HG03025 (cell line): ENCODE results near the gene MEGF11.

Experiments
- ATAC-seq: cut with Tn5 transposase; IDR thresholded peaks from one replicate; pipeline ENCODE4 v1.9.1; 2021; ENCODE audit warnings: mild to moderate bottlenecking, moderate library complexity; ENCODE audit not compliant: unreplicated experiment, low FRiP score

MEGF11 gene

DNA sequence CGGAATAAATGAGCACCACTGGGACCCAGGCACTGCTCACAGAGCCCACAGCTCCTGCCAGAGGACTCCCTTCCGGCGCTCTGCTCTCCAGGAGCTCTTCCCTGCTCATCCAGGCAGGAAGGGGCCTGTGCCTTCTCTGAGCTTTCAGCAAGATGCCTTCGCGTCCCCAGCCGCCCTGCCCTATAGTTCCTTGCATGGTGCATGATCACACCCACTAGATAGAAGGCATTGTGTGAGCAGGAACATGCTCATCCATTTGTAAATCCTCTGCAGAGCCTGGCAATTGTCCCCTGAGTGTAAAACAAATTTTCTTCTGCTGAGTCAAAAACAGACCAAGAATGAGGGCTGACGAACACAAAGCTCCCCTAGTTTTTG, 181.6 kb downstream of the MEGF11 start:
- ATAC-seq, result no peak

DNA sequence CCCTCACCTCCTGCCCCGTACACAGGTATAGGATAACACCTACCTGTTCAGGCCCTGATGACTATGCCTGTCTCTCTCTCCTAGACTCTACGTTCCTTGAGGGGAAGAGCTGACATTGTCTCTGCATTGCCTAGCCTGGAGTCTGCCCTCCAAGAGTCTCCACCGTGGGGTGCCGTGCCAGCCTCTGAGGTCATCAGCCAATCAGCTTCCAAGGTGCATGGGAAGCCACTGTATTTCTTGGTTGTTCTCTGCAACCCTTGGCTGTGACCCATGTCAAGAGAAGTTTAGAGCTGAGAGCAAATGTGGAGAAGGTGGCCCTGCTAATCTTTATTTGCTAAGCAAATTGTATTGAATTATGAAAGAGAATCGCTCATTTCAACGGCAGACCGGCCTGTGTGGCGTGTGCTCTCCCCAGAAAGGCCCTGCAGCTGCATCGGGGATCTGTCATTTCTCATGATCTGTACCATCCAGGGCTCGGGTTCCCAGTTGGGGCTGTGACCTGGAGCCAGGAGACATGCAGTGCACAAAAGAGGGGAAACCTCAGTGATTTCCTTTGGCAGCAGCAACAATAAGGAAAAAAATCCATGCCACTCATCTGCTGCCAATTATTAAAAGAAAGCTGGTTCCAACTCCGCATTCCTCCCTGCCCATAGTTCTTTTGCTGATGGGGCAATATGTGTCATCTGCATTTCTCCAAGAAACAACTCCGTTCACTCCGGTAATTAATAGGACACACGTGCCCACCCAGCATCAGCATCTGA, 182.2 kb downstream of the MEGF11 start:
- ATAC-seq, result no peak

DNA sequence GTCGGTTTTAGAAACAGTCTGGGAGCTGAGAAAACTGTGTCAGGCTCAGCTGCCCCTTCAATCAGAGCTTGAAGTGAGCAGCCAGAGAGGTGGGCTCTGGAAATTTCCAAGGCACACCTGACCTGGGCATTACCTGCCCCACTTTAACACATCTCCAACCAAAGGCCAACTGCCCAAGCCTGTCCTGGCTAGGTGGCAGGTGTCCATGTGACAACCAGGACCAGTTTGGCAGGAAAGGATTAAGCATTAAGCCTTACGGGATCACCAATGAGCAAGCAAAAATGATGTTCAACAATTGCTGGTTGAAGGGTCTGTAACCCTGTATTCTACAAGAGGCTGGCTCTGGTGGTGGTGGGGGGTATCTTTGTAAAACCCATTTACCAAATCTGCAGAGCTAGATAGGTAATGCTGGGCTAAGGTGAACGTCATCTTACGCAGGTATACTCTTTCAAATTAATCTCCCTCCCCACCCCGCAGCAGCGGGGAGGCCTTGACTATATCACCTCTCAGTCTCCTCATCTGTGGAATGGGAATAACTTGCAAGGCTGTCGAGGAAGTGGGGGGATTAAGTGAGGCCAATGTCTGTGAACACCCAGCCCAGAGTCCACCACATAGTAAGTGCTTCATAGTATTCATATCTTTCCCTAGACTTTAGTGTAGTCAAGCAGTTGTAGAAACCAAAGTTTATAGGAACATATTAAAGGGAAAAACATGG, 183.2 kb downstream of the MEGF11 start:
- no peak for ATAC-seq

- no peak for ATAC-seq
These were observed 183.8 kb downstream of the MEGF11 start for GRCh38 chr15:66069751-66070150.

DNA sequence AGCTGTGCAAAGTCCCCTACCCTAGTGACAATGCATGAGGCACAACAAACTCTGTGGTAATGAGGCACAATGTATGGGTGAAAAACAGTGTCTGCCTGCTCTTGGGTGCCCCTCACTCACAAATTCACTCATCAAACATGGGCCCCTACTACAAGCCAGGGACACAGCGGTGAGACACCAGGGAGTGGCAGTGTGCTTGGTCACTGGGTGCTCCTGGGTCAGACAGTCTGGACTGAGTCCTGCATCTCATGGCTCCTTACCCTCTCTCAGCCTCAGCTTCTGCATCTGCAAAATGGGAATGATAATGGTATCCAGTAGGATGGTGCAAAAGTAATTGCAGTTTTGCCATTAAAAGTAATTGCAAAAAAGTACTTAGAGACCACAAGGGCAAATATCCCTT, 184.7 kb downstream of the MEGF11 start:
- ATAC-seq, result no peak

DNA sequence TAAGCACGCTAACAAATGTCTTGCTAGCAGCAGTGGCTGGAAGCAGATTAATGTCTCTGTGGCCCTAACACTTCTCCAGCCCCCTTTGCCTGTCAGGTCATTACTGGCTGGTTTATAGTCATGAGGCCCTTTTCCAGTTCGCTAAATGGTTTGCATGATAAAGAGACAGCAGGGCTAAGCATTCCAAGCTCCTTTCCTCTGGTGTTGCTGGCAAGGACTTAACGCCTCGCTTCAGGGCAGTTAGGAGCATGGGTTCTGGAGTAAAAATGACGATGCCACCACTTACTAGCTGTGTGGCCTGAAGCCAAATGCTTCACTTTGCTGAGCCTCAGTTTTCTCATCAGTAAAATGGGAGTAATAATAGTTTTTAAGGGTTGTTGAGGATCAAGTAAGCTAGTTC, 185.9 kb downstream of the MEGF11 start:
- no peak for ATAC-seq

- no peak for ATAC-seq
These were observed 187.1 kb downstream of the MEGF11 start for GRCh38 chr15:66066481-66066880.

DNA sequence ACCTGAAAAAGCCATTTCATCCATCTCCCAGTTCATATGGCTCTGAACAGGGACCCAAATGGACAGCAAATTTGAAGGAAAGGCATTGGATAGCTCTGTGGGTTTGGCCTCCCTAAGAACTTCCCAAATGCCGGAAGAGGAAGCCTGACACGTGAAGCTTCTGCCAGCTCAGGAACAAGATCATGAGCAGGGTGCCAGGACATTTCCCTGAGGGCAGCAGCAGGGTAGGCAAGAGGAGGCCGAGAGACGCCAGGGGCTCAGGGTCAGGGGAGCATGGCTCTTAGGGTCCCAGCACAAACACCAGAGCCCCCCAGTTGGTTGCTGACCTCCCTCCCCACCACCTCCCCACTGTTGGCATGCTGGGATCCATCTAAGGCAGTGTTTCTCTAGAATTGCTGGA, 187.5 kb downstream of the MEGF11 start:
- ATAC-seq, result no peak

DNA sequence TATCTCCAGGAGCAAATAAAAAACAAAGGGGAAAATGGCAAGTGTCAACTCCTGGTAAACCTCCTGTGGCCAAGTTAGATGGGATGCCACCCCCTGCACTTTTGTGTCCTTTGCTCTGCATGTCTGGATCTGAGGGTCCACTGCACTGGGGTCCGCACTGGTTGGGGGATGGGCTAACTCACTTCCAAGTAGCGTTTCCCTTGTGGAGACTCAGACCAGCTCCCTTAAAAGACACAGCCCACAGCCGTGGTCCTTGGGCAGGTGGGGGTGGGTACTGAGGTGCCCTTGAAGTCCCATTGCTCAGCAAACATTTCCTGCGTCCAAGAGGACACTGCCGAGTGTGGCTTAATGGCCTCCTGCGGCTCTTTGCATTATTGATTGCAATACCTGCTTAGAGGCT, 188.2 kb downstream of the MEGF11 start:
- ATAC-seq, result no peak

GRCh38 chr15:66063147-66063546, 190.4 kb downstream of the MEGF11 start:
- no peak for ATAC-seq

- ATAC-seq, result no peak
These were observed 196.5 kb downstream of the MEGF11 start for GRCh38 chr15:66057089-66057488.

- no peak for ATAC-seq
These were observed 199.6 kb downstream of the MEGF11 start for GRCh38 chr15:66053991-66054390.

DNA sequence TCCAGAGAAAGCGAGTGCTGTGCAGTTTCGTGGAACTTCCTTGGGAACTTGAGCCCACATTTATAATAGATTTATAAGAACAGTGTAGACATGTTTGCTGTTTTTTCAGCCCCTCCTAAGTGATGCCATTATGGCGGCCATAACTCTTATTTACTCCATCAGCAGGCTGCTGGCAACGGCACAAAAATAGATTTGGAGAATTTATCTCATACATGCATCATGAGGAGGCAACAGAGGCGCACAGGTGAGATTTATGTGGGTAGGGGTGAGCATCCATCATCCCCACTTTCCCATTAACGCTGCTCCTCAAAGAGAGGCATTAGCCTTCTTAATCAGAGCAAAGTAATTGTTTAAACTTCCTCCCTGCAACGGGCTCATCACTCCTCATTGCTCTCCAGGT, 201.7 kb downstream of the MEGF11 start:
- ATAC-seq, result no peak

GRCh38 chr15:66050264-66050663, 203.3 kb downstream of the MEGF11 start:
- no peak for ATAC-seq

GRCh38 chr15:66049353-66049752, 204.2 kb downstream of the MEGF11 start:
- no peak for ATAC-seq

- ATAC-seq, result no peak
These were observed 206.1 kb downstream of the MEGF11 start for GRCh38 chr15:66047321-66048024.

DNA sequence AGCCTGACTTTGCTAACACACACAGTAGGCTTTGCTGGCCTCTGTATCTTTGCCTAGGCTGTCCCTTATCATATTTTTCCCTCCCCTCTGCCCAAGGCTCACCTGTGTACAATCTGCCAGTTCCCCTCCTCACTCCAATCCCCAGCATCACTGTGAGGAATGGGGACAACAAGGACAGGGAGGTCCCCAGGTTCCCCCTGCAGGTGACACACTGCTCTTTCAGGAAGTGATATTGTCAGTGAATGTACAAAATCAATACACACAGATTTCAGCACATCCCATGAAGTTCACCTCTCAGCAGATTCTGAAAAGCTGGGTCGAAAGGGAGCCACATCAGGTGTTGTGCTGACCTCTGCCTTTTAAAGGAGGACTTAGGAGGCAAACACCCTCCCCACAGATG, 206.8 kb downstream of the MEGF11 start:
- no peak for ATAC-seq

DNA sequence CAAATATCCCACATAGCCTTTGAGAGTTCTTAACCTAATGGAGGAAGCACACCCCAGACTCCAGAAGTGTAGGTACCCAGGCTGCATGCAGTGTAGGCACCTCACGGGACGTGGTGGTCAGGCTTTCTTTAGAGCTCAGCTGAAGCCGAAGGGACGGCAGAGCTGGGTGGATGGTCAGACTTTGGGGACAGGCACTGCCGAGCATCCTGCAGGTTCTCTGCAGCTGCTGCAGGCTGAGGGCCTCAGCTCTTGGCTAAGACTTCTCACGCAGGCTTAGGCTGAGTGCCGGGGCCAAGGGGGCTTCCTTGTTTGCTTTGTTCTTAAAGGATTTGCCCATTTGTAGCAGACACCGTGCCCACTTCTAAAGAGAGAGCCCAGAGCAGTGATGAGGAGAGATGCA, 207.2 kb downstream of the MEGF11 start:
- ATAC-seq, result no peak

DNA sequence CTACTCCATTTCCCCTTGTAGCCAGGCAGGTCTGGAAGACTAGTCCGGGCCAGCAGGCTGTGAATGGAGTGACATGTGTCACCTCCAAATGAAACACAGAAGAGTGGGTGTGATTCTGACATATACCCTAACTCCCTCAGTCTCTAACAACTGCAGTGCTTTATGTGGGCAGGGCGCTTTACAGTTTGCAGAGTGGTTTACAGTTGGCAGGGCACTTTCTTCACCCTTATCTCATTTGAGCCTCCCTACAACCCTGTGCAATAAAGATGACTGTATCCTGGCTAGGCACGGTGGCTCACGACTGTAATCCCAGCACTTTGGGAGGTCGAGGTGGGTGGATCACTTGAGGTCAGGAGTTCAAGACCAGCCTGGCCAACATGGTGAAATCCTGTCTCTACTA, 208.0 kb downstream of the MEGF11 start:
- no peak for ATAC-seq

DNA sequence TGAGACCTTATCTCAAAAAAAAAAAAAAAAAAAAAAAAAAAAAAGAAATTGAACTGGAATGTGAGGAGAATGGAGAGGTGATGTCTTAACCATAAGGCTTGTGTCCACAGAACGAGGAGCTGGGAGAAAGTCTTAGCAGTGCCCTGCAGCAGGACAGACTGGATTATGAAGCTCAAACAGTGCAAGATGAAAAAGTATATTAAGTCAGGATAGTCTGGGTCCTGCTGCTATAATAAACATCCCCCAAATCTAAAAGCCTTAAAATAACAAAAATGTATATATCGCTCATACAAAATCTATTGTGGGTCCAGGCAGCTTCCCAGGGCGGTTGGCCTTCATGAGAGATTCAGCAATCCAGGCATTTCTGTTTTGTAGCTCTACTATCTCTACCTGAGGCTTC, 208.7 kb downstream of the MEGF11 start:
- no peak for ATAC-seq

- ATAC-seq, result no peak
These were observed 210.3 kb downstream of the MEGF11 start for GRCh38 chr15:66043264-66043663.

DNA sequence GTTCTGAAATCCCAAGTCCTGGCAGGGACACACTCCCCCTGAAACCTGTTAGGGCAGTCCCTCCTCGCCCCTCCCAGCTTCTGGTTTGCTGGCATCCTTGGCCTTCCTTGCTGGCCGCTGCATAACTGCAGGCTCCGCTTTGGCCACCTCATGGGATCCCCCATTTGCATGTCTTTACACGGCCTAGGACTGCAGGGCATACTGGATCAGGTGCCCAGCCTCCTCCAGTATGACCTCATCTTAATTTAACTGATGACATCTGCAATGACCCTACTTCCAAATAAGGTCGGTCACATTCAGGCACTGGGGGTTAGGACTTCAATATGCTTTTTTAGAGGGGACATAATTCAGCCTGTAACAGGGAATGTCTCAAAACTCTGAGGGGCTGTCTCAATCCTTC, 210.9 kb downstream of the MEGF11 start:
- no peak for ATAC-seq
